Liver (tissue), 3 donors: ENCODE measurements around the gene GOLGA6L24.
"Not testable (repeated sequence)": the region's sequence is repeated elsewhere in the genome, so short reads cannot be mapped to it uniquely, and the experiment has no call there.

Source experiments
- EGR1 ChIP-seq, 2 donors: IDR thresholded peaks; 2 replicates each; pipeline ENCODE4 v1.6.1; 2016 to 2018; ENCODE audit warnings: antibody characterized with exemption in 2 of 2, low read depth in 2 of 2
- GABPA ChIP-seq, 2 donors: IDR thresholded peaks in 1 of 2; conservative IDR thresholded peaks in 1 of 2; 2 replicates each; pipeline ENCODE4 v1.6.1; 2016; ENCODE audit warnings: antibody characterized with exemption in 2 of 2, mild to moderate bottlenecking in 1 of 2, moderate library complexity in 1 of 2
- HNF4A ChIP-seq, 2 donors: conservative IDR thresholded peaks; 2 replicates each; pipeline ENCODE4 v1.6.1; 2016; ENCODE audit warnings: antibody characterized with exemption in 2 of 2, mild to moderate bottlenecking in 2 of 2
- JUND ChIP-seq, 2 donors: IDR thresholded peaks; 2 replicates each; pipeline ENCODE4 v1.6.1; 2016; ENCODE audit warnings: antibody characterized with exemption in 2 of 2
- REST ChIP-seq: IDR thresholded peaks from 2 replicates; pipeline ENCODE4 v1.6.1; 2016; ENCODE audit warnings: antibody characterized with exemption, mild to moderate bottlenecking
- RXRA ChIP-seq, 2 donors: IDR thresholded peaks; 2 replicates each; pipeline ENCODE4 v1.6.1; 2017 to 2018; ENCODE audit warnings: antibody characterized with exemption in 2 of 2, mild to moderate bottlenecking in 1 of 2
- TAF1 ChIP-seq: conservative IDR thresholded peaks from 2 replicates; pipeline ENCODE4 v1.6.1; 2016; ENCODE audit warnings: antibody characterized with exemption, mild to moderate bottlenecking
- YY1 ChIP-seq: IDR thresholded peaks from 2 replicates; pipeline ENCODE4 v1.6.1; 2016; ENCODE audit warnings: antibody characterized with exemption, mild to moderate bottlenecking
- TF ChIP-seq, protein P1 (sequence below): fragments of 150-350 bp; IDR thresholded peaks from 2 replicates; pipeline ENCODE4 v1.5.1; 2017; ENCODE audit warnings: improper control_type of control experiment, low read depth, low read length; ENCODE audit not compliant: missing input control
- TF ChIP-seq, protein P2 (sequence below): IDR thresholded peaks from 2 replicates; pipeline ENCODE4 v1.6.1; 2016; ENCODE audit warnings: antibody characterized with exemption
- TF ChIP-seq, protein P3 (sequence below): IDR thresholded peaks from 2 replicates; pipeline ENCODE4 v1.6.1; 2016; ENCODE audit warnings: antibody characterized with exemption
- donor health status: healthy.
- donor health status: healthy.

DNA sequence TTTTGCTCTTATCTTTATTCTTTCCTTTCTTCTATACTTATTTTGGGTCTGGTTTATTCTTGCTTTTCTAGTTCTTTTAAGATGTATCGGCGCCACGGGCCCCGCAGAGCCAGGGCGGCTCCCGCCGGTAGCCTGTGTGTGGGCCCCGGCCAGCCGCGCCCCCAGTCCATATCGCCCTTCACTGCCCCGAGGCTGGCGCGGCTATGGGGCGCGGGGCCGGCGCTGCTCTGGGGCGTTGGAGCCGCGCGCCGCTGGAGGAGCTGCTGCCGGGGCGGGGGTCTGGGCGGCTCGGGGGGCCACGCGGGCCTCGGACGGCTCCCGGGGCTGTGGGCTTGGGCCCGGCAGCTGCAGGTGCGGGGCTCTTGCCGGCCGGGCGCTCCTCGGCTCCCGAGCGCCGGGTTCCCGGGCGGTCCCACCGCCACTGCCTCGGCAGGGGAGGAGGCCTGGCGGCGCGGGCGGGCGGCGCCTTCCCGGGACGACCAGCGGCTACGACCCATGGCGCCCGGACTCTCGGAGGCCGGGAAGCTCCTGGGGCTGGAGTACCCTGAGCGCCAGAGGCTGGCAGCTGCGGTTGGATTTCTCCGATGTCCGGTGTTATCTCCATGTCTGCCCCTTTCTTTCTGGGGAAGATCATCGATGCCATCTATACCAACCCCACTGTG lies 45.0 kb upstream of the GOLGA6L24 start:
- TF ChIP-seq, protein P1, sequence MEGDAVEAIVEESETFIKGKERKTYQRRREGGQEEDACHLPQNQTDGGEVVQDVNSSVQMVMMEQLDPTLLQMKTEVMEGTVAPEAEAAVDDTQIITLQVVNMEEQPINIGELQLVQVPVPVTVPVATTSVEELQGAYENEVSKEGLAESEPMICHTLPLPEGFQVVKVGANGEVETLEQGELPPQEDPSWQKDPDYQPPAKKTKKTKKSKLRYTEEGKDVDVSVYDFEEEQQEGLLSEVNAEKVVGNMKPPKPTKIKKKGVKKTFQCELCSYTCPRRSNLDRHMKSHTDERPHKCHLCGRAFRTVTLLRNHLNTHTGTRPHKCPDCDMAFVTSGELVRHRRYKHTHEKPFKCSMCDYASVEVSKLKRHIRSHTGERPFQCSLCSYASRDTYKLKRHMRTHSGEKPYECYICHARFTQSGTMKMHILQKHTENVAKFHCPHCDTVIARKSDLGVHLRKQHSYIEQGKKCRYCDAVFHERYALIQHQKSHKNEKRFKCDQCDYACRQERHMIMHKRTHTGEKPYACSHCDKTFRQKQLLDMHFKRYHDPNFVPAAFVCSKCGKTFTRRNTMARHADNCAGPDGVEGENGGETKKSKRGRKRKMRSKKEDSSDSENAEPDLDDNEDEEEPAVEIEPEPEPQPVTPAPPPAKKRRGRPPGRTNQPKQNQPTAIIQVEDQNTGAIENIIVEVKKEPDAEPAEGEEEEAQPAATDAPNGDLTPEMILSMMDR, result not testable (repeated sequence)
- not testable (repeated sequence) for TF ChIP-seq RXRA (IDR thresholded peaks at IDR 0.05); HNF4A (conservative IDR thresholded peaks at IDR 0.05); JUND (IDR thresholded peaks at IDR 0.05); GABPA (IDR thresholded peaks at IDR 0.05 in 1 of 2, conservative IDR thresholded peaks at IDR 0.05 in 1 of 2); REST; YY1; EGR1 (IDR thresholded peaks at IDR 0.05; ENCODE audit: low read depth in 2 of 2); TAF1
- TF ChIP-seq, protein P2, sequence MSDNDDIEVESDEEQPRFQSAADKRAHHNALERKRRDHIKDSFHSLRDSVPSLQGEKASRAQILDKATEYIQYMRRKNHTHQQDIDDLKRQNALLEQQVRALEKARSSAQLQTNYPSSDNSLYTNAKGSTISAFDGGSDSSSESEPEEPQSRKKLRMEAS, result not testable (repeated sequence)
- TF ChIP-seq, protein P3, sequence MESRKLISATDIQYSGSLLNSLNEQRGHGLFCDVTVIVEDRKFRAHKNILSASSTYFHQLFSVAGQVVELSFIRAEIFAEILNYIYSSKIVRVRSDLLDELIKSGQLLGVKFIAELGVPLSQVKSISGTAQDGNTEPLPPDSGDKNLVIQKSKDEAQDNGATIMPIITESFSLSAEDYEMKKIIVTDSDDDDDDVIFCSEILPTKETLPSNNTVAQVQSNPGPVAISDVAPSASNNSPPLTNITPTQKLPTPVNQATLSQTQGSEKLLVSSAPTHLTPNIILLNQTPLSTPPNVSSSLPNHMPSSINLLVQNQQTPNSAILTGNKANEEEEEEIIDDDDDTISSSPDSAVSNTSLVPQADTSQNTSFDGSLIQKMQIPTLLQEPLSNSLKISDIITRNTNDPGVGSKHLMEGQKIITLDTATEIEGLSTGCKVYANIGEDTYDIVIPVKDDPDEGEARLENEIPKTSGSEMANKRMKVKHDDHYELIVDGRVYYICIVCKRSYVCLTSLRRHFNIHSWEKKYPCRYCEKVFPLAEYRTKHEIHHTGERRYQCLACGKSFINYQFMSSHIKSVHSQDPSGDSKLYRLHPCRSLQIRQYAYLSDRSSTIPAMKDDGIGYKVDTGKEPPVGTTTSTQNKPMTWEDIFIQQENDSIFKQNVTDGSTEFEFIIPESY, result not testable (repeated sequence)
